IPS-NIHi7 (cell line): Measurements from ENCODE around the gene CSNK1D.
"Not testable (repeated sequence)": the region's sequence is repeated elsewhere in the genome, so short reads cannot be mapped to it uniquely, and the experiment has no call there.

Source experiments
- DNase-seq: peaks from one replicate; pipeline ENCODE4 v3.0.0; 2012; ENCODE audit warnings: mixed read lengths; ENCODE audit errors: extremely low spot score

The CSNK1D gene

GRCh38 chr17:82274134-82275020 lies 877 bp upstream of the CSNK1D start:
- no peak for DNase-seq

DNA sequence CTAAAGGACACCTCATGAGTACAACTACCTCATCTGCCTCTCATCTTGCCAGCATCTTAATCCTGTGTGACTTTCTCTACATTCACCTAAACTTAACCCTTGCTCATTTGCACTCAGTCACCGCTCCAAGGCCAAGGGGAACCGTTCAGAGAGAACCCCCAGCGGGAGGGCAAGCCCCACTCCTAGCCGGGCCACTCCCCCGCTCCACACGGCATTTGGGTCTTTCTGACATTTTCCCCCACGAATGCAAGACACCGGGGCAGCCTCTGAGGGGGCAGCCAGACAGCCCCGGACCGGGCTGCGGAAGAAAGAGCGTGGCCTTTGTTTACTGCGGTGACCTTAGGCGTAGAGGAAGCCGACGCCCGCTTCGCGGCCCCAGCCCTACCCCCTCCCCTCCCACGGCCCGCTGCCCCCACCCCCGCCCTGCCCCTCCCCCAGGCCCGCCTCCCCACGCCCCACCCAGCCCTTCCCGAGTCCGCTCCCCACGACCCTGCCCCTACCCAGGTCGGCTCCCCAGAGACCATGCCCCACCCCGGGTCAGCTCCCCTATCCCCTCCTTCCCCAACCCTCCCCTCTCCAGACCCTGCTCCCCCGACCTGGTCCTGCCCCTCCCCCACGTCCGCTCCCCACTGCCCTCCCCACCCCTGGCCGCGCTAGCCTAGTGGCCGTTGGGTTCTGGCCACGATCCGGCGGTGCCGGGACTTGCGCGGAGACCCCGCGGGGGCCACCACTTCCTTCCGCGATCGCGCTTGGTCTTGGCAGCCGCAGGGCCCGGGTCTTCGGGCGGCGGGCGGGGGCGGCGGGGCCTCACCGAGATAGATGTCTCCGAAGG lies 789 bp downstream of the CSNK1D start:
- peak; percentile 64 for DNase-seq

- no peak for DNase-seq
Measured at GRCh38 chr17:82271401-82271800, 2.1 kb downstream of the CSNK1D start.

GRCh38 chr17:82270651-82271050 lies 2.8 kb downstream of the CSNK1D start:
- no peak for DNase-seq

- DNase-seq: no peak
Measured at GRCh38 chr17:82269882-82270500, 3.5 kb downstream of the CSNK1D start.

GRCh38 chr17:82269138-82269881 lies 4.2 kb downstream of the CSNK1D start:
- DNase-seq: no peak

GRCh38 chr17:82267575-82268379 lies 5.7 kb downstream of the CSNK1D start:
- no peak for DNase-seq

DNA sequence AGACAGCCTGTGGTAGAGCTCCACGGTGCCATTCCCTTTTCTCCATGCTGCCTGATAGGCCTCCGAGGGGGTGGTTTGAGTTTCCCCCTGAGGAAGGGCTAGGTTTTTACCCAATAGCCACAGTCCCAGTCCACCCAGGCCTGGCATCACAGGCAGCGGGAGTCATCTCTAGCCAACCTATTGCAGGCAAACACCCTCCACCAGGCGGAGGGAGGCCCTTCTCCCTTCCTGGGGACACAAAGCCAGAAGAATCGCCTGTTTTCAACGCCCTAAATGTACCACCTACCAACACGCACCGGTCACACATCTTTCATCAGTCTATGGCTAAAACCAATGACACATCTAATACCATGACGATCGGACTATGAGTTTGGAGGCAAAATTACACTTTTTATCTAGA lies 7.4 kb downstream of the CSNK1D start:
- DNase-seq: no peak

GRCh38 chr17:82263641-82264040 lies 9.9 kb downstream of the CSNK1D start:
- DNase-seq: no peak

DNA sequence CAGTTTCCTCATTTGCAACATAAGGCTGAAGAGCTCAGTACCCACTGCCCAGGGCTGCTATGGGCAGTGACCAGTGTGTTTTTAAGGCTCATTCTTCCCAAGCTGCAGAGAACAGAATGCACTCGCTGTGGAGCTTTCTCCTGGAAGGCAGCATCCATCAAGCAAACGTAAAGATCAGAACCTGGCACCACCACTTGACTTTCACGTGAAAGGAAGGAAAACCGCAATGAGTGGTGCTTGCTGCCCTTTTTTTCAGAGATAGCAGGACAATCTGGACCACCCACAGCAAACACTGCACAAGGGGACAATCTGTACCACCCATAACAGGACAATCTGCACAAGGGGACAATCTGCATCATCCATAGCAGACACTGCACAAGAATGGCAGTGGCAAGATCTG lies 11.2 kb downstream of the CSNK1D start:
- no peak for DNase-seq

- not testable (repeated sequence) for DNase-seq
Measured at GRCh38 chr17:82259972-82260961, 13.2 kb downstream of the CSNK1D start.

DNA sequence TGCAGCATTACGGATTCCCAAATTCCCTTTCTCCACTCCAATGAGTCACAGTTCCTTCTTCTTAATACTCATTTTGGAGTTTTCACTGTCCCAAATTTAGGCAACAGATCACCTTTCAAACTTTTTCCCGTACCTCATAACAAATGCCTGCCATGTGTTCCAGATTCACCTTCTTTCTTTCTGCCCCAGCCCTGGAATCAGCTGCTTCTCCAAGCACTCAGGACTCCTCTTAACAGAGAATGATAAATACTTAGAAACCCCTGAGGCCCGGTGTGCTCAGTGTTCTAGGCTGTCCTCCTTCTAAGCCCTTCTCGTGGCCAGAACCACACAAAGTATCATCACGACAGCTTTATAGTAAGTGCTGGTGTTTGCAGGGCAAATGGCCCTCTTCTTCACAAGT lies 14.9 kb downstream of the CSNK1D start:
- no peak for DNase-seq

GRCh38 chr17:82257473-82257872 lies 16.0 kb downstream of the CSNK1D start:
- DNase-seq: peak; percentile 73

- no peak for DNase-seq
Measured at GRCh38 chr17:82256242-82256885, 17.1 kb downstream of the CSNK1D start.

DNA sequence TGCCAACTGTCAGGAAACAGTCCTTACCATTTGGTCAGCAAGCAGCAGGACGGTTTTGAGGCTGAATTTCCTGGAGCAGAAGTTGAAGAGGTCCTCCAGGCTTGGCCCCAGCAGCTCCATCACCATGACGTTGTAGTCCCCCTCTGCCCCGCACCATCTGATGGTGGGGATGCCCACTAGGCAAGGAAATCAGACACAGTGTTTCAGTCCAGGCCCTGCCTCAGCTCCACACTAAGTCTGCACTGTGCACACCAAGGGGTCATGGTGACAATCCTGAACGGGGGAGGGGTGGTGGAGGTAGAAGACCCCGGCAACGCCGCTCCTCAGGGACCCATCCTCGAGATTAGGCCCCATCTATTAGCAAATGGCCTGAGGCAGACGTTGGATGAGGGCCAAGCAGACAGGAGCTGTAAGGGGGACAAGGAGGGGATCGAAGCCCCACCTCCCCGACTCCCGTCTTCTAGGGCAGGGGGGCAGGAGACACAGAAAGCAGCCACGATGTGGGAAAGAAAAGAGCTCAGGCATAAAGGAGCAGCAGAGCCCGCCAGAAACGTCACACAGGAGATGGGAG lies 18.0 kb downstream of the CSNK1D start:
- DNase-seq: no peak

GRCh38 chr17:82254746-82255145 lies 18.8 kb downstream of the CSNK1D start:
- not testable (repeated sequence) for DNase-seq

DNA sequence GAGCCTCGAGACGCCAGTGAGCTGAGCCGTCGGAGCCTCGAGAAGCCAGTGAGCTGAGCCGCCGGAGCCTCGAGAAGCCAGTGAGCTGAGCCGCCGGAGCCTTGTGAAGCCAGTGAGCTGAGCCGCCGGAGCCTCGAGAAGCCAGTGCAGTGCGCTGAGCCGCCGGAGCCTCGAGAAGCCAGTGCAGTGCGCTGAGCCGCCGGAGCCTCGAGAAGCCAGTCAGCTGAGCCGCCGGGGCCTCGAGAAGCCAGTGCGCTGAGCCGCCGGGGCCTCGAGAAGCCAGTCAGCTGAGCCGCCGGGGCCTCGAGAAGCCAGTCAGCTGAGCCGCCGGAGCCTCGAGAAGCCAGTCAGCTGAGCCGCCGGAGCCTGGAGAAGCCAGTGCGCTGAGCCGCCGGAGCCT lies 19.4 kb downstream of the CSNK1D start:
- not testable (repeated sequence) for DNase-seq

DNA sequence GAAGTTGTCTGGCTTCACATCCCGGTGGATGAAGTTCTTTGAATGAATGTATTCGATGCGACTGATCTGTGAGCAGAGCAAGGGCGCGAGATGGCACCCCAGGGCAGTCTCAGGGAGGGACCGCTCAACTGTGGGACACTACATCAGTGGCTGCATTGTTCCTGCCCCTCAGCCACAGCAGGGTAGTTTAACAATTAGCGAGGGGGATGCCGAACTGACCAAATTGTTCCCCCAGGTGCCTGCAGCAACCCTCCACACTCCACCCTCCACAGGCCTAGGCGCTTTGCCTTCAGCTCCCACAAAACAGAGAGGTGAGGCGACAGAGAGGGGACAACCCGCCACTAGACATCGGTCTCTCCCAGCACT lies 20.3 kb downstream of the CSNK1D start:
- no peak for DNase-seq
